H4 (cell line): Measurements from ENCODE around the gene B3GALNT2. TPM values are rescaled to one million over a fixed set of nuclear protein-coding genes. Genes with fewer than 3 reads are reported as not detected.

ENCODE experiments used
- DNase-seq: peaks from one replicate; pipeline ENCODE4 v3.0.0-alpha.2; 2015; ENCODE audit warnings: low spot score
- total RNA-seq: library from RNA; depleted of rRNA; stranded (reverse); fragments of >200 nt; shearing (Covaris generic); gene quantifications from 2 replicates; pipeline ENCODE4 v1.2.3, GENCODE V29; 2014

Gene B3GALNT2
- total RNA-seq, 1 experiment from 2014 or later, result 26.8 TPM

- DNase-seq, result no peak
These were observed 48.4 kb downstream of the B3GALNT2 start for GRCh38 chr1:235455823-235456222.

DNA sequence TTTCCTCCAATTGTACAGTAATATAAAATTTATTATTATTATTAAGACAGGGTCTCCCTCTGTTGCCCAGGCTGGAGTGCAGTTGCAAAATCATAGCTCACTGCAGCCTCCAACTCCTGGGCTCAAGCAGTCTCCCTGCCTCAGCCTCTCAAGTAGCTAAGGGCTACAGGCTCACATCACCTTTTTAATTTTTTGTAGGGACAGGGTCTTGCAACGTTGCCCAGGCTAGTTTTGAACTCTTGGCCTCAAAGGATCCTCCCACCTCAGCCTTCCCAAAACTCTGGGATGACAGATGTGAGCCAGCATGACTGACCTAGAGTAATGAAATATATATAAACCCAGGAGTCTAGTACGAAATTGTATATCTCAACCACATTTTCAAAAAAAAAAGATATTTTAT is 49.2 kb downstream of the B3GALNT2 start:
- no peak for DNase-seq

- no peak for DNase-seq
These were observed 50.2 kb downstream of the B3GALNT2 start for GRCh38 chr1:235454021-235454420.

DNA sequence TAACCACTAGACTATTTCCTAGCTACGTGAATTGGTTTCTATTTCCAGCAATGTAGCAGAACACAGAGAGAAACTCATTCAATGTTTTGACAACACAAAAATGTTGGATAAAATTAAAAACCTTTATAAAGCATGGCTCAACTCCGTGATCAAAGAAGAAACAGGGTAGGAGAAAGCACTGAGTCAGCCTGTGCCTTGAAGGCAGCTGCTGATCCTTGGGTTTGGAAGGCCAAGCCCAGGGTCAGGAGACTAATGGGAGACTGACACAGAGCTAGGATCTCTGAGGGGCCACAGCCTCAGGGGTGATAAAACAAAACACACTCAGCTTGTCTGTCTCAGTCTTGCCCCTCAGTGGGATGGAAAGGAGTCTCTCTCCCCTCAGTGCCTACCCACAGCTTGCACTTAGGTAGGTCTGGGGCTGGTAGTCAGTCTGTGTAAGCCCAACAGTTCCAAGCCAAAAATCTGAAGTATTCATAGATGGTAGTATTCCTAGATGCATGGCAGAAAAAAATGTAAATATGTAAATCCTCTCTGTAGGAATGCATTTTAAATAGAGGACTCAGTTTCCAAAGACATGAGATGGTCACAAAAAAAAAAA is 53.3 kb downstream of the B3GALNT2 start:
- DNase-seq, result no peak

DNA sequence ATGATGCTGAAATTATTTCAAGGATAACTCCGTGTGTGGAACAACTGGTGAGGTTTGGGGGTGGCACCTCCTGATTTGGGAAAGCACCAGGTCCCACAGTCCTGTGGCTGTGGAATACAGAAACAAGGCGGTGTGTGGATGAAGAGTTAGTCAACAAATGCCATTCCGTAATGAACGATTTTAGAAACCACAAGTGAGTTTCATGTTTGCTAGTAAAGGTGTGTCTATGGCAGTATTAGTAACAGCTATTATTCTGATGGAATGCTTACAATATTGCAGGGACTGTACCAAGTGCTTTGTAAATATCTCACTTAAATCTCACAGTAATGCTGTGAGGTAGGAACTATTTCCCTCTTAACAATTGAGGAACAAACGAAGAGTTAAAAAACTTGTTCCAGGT is 53.8 kb downstream of the B3GALNT2 start:
- DNase-seq, result no peak

DNA sequence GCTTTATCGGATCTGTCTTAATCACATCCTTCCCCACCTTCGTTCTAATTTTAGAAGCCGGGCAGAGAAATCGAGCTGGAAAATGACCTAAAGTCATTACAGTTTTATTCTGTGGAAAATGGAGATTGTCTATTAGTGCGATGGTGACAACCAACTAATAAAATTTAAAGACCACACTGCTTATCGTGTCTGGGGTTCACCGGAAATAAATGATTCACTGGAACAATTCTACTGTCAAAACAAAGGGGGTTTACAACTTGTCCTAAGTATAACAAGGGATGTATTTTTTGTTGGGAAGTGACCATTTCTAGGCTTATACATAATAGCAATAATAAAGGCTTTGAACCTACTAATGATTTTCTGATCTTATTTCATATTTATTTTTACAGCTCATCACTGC is 55.6 kb downstream of the B3GALNT2 start:
- no peak for DNase-seq

DNA sequence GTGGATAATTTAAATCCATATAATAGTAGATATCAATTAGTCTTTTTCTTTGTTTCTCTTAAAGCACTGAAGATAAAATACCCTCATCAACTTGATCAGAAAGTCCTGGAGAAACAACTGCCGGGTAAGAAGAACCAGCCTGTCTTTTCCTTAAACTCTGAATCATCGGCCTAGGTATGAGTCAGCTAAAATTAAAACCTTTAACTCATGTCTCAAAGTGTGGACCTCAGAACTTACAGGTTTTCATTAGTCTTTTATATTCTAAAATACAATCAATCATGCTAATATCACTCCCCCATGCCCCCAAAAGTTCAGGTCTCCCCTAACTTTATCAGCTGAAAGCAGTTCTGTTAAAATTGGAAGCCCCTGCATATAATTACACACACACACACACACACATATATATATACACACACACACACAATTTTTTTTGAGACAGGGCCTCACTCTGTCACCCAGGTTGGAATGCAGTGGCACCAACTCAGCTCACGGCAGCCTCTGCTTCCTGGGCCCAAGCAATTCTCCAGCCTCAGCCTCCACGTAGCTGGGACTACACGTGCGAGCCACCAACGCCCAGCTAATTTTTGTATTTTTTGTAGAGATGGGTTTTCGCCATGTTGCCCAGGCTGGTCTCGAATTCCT is 61.3 kb downstream of the B3GALNT2 start:
- peak; percentile 53 for DNase-seq

DNA sequence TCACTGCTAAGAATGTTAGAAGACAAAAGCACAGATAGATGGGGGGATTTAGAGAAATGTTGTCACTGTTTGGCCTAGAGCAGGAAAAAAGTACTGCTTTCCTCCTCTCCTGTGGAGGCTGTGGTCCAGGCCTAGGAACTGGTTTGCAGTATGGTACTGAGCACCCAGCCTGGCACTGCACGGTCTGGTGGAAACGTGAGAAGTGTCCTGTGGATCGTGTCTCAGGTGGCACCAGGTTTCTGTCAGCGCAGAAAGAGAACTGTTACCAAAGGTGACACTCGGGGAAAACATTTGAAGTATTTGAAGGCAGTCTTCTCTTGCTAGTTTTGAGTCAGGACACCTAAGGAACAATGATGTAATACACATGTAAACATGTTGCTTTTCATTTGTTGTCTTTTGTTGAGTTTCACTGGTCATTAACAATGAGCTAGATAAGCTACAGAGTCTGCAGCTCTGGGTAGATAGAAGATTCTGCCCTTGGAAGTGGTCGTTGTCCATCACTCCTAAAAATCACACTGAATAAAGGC is 63.0 kb downstream of the B3GALNT2 start:
- no peak for DNase-seq

DNA sequence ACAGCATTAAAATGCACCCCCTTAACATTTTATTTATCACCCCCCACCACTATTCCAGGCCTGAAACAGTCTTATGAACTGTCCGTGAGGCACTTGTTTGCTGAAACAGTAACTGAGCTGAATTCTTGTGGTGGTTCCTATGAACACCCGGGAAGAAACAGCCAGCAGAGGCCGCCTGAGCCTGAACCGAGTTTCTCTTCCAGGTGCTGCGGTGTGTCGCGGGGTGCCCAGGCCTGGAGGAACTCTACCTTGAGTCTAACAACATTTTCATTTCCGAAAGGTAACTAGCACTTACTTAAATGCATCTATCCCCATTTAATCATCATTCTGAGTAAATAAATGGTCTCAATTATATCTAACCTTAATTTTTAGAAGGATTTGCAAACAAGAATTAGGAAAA is 70.3 kb downstream of the B3GALNT2 start:
- DNase-seq, result no peak

DNA sequence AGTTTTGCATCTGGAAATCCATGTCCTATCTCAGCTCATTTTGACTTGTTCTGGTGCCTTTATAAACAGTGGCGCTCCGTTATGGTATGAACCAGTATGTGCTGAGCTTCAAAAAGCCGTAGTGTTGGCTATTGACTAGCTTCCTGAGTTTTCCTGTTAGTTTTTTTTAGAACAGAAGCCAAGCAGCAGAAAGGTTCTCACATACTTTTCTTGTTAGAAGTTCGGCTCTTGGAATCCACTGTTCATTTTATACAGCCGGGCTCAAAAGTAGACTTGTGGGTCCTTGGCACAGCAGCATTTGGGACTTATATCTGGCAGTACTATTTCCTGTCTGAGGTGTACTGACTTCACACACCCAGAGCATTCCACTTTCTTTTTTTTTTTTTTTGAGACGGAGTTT is 73.3 kb downstream of the B3GALNT2 start:
- DNase-seq, result no peak

DNA sequence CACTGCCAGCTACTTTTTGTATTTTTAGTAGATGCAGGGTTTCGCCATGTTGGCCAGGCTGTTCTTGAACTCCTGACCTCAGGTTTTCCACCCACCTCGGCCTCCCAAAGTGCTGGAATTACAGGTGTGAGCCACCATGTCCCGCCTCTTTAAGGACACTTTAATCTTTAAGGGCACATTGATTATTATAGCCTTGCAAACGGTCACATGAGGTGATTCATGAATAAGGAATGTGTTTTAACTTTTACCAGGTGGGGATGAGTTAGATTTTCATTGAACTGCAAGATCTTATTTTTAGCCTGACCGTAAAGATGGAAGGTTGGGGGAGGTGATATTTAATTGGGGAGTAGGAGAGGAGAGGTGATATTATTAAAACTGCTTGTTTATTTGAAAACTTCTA is 75.1 kb downstream of the B3GALNT2 start:
- DNase-seq, result no peak

- no peak for DNase-seq
These were observed 76.8 kb downstream of the B3GALNT2 start for GRCh38 chr1:235427447-235427846.

- no peak for DNase-seq
These were observed 77.6 kb downstream of the B3GALNT2 start for GRCh38 chr1:235426680-235427079.

DNA sequence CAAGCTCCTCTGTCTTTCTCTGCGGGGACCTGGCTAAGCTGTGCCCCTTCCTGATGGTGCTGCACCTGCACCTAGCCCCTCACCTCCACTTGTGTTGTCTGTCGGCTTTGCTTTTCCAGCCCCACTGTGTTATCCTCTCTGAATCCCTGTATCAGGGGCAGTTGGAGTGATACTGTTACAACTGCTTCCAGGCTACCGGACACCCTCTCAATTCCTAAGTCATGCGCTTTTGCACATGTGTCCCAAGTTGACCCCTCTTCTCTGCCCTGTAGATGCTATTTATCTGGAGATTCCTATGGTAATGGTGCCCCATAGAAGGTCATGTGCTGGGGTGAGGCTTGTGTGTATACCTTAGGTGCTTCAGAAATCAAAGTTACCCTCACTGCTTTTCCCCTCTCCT is 78.1 kb downstream of the B3GALNT2 start:
- no peak for DNase-seq

DNA sequence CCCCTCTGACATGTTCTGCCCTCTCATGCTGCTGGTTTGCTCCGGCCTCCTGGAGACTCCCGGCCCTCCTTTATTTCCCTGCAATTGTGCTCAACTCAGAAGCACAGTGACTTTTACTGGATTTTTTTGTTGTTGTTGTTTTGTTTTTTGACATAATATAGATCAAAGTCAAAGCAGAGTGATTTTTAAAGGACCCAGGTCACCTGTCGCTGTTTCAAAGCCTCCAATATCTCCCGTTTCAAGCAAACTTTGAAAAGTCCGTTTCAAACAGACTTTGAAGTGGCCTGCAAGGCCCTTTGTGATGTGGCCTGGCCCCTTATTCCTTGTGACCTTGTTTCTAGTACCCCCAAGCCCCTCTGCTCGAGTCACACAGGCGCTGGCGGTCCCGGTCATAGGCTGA is 78.9 kb downstream of the B3GALNT2 start:
- DNase-seq, result no peak

- DNase-seq, result no peak
These were observed 80.2 kb downstream of the B3GALNT2 start for GRCh38 chr1:235424092-235424491.

- no peak for DNase-seq
These were observed 81.0 kb downstream of the B3GALNT2 start for GRCh38 chr1:235423214-235423652.

GRCh38 chr1:235421751-235422150 is 82.5 kb downstream of the B3GALNT2 start:
- DNase-seq, result no peak

- DNase-seq, result peak; percentile 58
These were observed 87.1 kb downstream of the B3GALNT2 start for GRCh38 chr1:235417086-235417697.

DNA sequence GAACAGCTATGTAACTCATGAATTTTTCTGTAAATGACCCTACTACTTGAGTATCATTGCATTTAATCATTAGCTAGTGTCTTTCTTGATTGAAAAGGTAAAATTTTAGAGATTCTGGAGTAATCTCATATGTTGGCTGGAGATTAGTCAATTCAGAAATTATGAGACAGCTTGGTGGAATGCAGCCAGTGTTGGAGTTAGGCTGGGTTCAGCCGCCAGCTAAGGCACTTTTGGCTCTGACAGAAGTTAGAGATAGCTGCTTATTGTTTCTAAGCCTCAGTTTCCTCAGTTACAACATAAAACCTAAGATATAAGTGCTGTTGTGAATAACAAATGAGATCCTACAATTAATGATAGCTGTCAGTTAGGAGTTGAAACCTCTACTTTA is 87.6 kb downstream of the B3GALNT2 start:
- no peak for DNase-seq

GRCh38 chr1:235415008-235415904 is 89.0 kb downstream of the B3GALNT2 start:
- peak; percentile 65 for DNase-seq
